ENCODE results near the gene PADI4.

Gene PADI4

DNA sequence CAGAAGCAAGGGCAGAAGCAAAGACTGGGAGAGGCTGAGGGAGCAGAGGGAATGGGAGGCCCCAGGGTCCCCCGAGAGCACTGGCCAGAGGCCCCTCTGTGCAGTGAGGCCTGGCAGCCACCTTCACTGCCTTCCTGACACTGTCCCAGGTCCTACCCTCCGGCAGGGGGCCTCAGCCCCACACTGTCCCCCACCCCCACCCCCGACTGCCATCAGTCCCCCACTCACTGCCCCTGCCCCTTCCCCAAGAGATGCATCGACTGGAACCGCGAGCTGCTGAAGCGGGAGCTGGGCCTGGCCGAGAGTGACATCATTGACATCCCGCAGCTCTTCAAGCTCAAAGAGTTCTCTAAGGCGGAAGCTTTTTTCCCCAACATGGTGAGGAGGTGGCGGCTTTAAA lies 51.0 kb downstream of the PADI4 start:
- Histone ChIP-seq H3K4me1 (ENCODE audit: control insufficient read depth, insufficient read depth, low read length) (no peaks in the 10 kb centered on the region), H3K4me3 (ENCODE audit: low read depth, low read length) (no peak overlapping the region), H3K36me3 (ENCODE audit: control insufficient read depth in 2 of 2, insufficient read depth in 1 of 2, low read length in 2 of 2) (no peaks in the 10 kb centered on the region), H3K9me3 (ENCODE audit: control insufficient read depth, insufficient read depth, low read depth, low read length) (no peaks in the 10 kb centered on the region), H3K27ac (ENCODE audit: extremely low read depth, low read depth, low read length) (no peak overlapping the region)
- TF ChIP-seq ZNF530 (tag by site-specific recombination; IDR thresholded peaks at IDR 0.05; ENCODE audit: low read depth) = no peak
- TF ChIP-seq ZNF426 (tag by site-specific recombination; IDR thresholded peaks at IDR 0.05) = no peak
- TF ChIP-seq ZNF830 (tag by site-specific recombination; IDR thresholded peaks at IDR 0.05; ENCODE audit: low read depth) = no peak
- CTCF ChIA-PET = interaction anchor here (0.9 kb wide), 1 partner anchor 11 kb away, joined by 4 read pairs; no protein-coding TSS in a partner anchor
- POLR2A ChIA-PET = interaction anchor here (0.6 kb wide), 1 partner anchor 179 kb away, joined by 3 read pairs; no protein-coding TSS in a partner anchor

DNA sequence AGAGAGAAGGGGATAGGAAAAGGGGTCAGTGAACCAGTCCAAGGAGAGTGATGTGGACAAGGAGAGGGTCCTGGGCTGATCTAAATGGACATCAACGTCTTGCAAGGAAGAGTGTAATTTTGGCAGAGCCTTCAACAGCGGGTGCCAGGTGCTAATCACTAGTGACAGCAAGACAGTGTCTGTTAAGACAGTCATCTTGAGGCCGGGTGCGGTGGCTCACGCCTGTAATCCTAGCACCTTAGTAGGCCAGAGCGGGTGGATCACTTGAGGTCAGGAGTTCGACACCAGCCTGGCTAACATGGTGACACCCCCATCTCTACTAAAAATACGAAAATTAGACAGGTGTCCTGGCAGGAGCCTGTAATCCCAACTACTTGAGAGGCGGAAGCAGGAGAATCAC lies 51.8 kb downstream of the PADI4 start:
- Histone ChIP-seq H3K36me3 (ENCODE audit: control insufficient read depth in 2 of 2, insufficient read depth in 1 of 2, low read length in 2 of 2) (no peaks in the 10 kb centered on the region), H3K27ac (ENCODE audit: extremely low read depth, low read depth, low read length) (no peak overlapping the region), H3K9me3 (ENCODE audit: control insufficient read depth, insufficient read depth, low read depth, low read length) (no peaks in the 10 kb centered on the region), H3K4me1 (ENCODE audit: control insufficient read depth, insufficient read depth, low read length) (no peaks in the 10 kb centered on the region), H3K4me3 (ENCODE audit: low read depth, low read length) (no peak overlapping the region)
- POLR2A ChIA-PET = interaction anchor here (0.6 kb wide), 1 partner anchor 178 kb away, joined by 3 read pairs; no protein-coding TSS in a partner anchor
- TF ChIP-seq ZNF529 (tag by site-specific recombination; IDR thresholded peaks at IDR 0.05; ENCODE audit: insufficient replicate concordance) (no peak), ZNF274 (IDR thresholded peaks at IDR 0.05; ENCODE audit: low read length) (no peak), ZNF274 (tag by site-specific recombination; IDR thresholded peaks at IDR 0.05; ENCODE audit: borderline replicate concordance) (no peak), ZNF629 (tag by site-specific recombination; IDR thresholded peaks at IDR 0.05) (no peak), ZNF138 (tag by site-specific recombination; IDR thresholded peaks at IDR 0.05; ENCODE audit: borderline replicate concordance) (no peak), ZNF214 (tag by site-specific recombination; IDR thresholded peaks at IDR 0.05; ENCODE audit: borderline replicate concordance) (no peak), ZNF626 (tag by site-specific recombination; IDR thresholded peaks at IDR 0.05) (no peak), ZBTB7A (tag by site-specific recombination; IDR thresholded peaks at IDR 0.05; ENCODE audit: low read depth) (no peak), ZNF155 (tag by site-specific recombination; IDR thresholded peaks at IDR 0.05) (no peak), ZFP41 (tag by site-specific recombination; IDR thresholded peaks at IDR 0.05; ENCODE audit: borderline replicate concordance) (no peak), IKZF3 (tag by site-specific recombination; IDR thresholded peaks at IDR 0.05) (no peak), ZNF292 (tag by site-specific recombination; IDR thresholded peaks at IDR 0.05; ENCODE audit: borderline replicate concordance, low read depth) (no peak), ZNF239 (tag by site-specific recombination; IDR thresholded peaks at IDR 0.05) (no peak)
- TF ChIP-seq, protein P1, sequence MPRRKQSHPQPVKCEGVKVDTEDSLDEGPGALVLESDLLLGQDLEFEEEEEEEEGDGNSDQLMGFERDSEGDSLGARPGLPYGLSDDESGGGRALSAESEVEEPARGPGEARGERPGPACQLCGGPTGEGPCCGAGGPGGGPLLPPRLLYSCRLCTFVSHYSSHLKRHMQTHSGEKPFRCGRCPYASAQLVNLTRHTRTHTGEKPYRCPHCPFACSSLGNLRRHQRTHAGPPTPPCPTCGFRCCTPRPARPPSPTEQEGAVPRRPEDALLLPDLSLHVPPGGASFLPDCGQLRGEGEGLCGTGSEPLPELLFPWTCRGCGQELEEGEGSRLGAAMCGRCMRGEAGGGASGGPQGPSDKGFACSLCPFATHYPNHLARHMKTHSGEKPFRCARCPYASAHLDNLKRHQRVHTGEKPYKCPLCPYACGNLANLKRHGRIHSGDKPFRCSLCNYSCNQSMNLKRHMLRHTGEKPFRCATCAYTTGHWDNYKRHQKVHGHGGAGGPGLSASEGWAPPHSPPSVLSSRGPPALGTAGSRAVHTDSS (tag by site-specific recombination; IDR thresholded peaks at IDR 0.05) = no peak
- TF ChIP-seq, protein P2, sequence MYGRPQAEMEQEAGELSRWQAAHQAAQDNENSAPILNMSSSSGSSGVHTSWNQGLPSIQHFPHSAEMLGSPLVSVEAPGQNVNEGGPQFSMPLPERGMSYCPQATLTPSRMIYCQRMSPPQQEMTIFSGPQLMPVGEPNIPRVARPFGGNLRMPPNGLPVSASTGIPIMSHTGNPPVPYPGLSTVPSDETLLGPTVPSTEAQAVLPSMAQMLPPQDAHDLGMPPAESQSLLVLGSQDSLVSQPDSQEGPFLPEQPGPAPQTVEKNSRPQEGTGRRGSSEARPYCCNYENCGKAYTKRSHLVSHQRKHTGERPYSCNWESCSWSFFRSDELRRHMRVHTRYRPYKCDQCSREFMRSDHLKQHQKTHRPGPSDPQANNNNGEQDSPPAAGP (tag by site-specific recombination; IDR thresholded peaks at IDR 0.05) = no peak
- TF ChIP-seq, protein P3, sequence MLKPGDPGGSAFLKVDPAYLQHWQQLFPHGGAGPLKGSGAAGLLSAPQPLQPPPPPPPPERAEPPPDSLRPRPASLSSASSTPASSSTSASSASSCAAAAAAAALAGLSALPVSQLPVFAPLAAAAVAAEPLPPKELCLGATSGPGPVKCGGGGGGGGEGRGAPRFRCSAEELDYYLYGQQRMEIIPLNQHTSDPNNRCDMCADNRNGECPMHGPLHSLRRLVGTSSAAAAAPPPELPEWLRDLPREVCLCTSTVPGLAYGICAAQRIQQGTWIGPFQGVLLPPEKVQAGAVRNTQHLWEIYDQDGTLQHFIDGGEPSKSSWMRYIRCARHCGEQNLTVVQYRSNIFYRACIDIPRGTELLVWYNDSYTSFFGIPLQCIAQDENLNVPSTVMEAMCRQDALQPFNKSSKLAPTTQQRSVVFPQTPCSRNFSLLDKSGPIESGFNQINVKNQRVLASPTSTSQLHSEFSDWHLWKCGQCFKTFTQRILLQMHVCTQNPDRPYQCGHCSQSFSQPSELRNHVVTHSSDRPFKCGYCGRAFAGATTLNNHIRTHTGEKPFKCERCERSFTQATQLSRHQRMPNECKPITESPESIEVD (tag by site-specific recombination; IDR thresholded peaks at IDR 0.05) = no peak
- CTCF ChIA-PET = no interaction called here
